Hepatocyte (in vitro differentiated cells): ENCODE results near the gene ASTN2.

ENCODE experiments used
- EZH2phosphoT487 ChIP-seq: fragments of 200-600 bp; sonication (generic); IDR thresholded peaks from one replicate; pipeline ENCODE4 v1.6.1; 2018; ENCODE audit warnings: antibody characterized with exemption, mild to moderate bottlenecking, low read depth, moderate library complexity; ENCODE audit not compliant: unreplicated experiment, severe bottlenecking
- TF ChIP-seq, protein P1 (sequence below): fragments of 200-600 bp; sonication (generic); IDR thresholded peaks from 2 replicates; pipeline ENCODE4 v1.5.1; 2016; ENCODE audit warnings: antibody characterized with exemption, mild to moderate bottlenecking; ENCODE audit not compliant: poor library complexity

DNA sequence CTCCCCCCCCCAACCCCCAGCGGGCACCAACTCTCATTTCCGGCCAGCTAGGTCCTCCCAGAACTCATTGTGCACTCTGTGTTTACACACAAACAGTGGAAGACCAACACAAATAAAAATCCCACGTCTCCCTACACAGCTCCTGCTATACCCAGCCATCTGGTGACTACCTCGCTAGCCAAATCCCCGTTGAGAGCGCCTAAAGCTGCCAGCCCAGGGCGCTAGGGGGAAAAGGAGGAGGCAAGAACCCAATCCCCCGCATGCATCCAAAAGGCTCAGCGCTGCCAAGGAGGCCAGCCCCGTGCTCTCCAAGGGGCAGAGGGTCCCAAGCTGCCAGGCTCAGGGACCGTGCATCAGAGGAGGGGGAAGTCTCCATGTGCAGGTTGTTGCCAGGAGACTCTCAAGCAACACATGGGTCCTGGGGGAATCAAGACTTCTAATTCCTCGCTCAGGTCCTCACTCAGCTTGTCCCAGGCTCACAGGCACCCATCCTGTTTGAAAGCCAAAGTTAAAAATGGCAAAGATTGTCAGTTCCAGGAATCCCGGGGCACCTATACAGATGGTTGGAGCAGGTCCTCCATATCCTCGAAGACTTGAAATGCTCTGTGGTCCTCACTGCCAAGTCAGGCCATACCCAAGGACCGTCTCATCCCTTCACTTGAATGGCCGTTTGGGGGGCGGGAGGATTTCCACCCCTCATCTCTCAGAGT lies 2.7 kb downstream of the ASTN2 start:
- TF ChIP-seq, protein P1, sequence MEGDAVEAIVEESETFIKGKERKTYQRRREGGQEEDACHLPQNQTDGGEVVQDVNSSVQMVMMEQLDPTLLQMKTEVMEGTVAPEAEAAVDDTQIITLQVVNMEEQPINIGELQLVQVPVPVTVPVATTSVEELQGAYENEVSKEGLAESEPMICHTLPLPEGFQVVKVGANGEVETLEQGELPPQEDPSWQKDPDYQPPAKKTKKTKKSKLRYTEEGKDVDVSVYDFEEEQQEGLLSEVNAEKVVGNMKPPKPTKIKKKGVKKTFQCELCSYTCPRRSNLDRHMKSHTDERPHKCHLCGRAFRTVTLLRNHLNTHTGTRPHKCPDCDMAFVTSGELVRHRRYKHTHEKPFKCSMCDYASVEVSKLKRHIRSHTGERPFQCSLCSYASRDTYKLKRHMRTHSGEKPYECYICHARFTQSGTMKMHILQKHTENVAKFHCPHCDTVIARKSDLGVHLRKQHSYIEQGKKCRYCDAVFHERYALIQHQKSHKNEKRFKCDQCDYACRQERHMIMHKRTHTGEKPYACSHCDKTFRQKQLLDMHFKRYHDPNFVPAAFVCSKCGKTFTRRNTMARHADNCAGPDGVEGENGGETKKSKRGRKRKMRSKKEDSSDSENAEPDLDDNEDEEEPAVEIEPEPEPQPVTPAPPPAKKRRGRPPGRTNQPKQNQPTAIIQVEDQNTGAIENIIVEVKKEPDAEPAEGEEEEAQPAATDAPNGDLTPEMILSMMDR, result no peak
- TF ChIP-seq EZH2phosphoT487, result no peak
